Neural progenitor cell (in vitro differentiated cells): ENCODE results near the gene PIP4K2C. TPM values are rescaled to one million over a fixed set of nuclear protein-coding genes. Genes with fewer than 3 reads are reported as not detected.

Experiments used
- DNase-seq: peaks from one replicate; pipeline ENCODE4 v3.0.0-alpha.2; 2016; ENCODE audit warnings: low spot score
- H2AFZ ChIP-seq: fragments of 200-600 bp; sonication (generic); replicated peaks from 2 replicates; pipeline ENCODE4 v1.6.1; 2016; ENCODE audit warnings: antibody characterized with exemption
- H3F3A ChIP-seq: fragments of 200-600 bp; sonication (generic); 2 replicates; pipeline ENCODE4 v1.6.1; 2016; ENCODE audit warnings: antibody characterized with exemption, low read depth
- H3K27ac ChIP-seq: fragments of 200-600 bp; sonication (generic); 2 replicates; pipeline ENCODE4 v1.5.1; 2016; ENCODE audit warnings: mild to moderate bottlenecking
- H3K27me3 ChIP-seq: fragments of 200-600 bp; sonication (generic); 2 replicates; pipeline ENCODE4 v1.6.1; 2016; ENCODE audit warnings: mild to moderate bottlenecking, moderate library complexity
- H3K36me3 ChIP-seq: fragments of 200-600 bp; sonication (generic); 2 replicates; pipeline ENCODE4 v1.5.1; 2016
- H3K4me1 ChIP-seq: fragments of 200-600 bp; sonication (generic); 2 replicates; pipeline ENCODE4 v1.6.1; 2016; ENCODE audit warnings: mixed run types
- H3K4me2 ChIP-seq: fragments of 200-600 bp; sonication (generic); 2 replicates; pipeline ENCODE4 v1.6.1; 2016
- H3K4me3 ChIP-seq: fragments of 200-600 bp; sonication (generic); 2 replicates; pipeline ENCODE4 v1.5.1; 2016
- H3K79me2 ChIP-seq: fragments of 200-600 bp; sonication (generic); 2 replicates; pipeline ENCODE4 v1.6.1; 2016; ENCODE audit warnings: low read depth
- H3K9ac ChIP-seq: fragments of 200-600 bp; sonication (generic); 2 replicates; pipeline ENCODE4 v1.6.1; 2016
- H3K9me3 ChIP-seq: fragments of 200-600 bp; sonication (generic); 2 replicates; pipeline ENCODE4 v1.5.1; 2016; ENCODE audit warnings: low read depth
- H4K20me1 ChIP-seq: fragments of 200-600 bp; sonication (generic); 2 replicates; pipeline ENCODE4 v1.6.1; 2016; ENCODE audit warnings: low read depth
- H3K27ac Mint-ChIP-seq: 3 replicates; pipeline ENCODE4 v1.8.0; 2021; ENCODE audit warnings: mixed read lengths
- H3K27me3 Mint-ChIP-seq: 2 replicates; pipeline ENCODE4 v1.8.0; 2022; ENCODE audit warnings: low read depth, mild to moderate bottlenecking, inconsistent platforms, moderate library complexity, mixed read lengths; ENCODE audit not compliant: insufficient read depth
- H3K36me3 Mint-ChIP-seq: 3 replicates; pipeline ENCODE4 v1.8.0; 2021; ENCODE audit warnings: mixed read lengths
- H3K4me1 Mint-ChIP-seq: 3 replicates; pipeline ENCODE4 v1.8.0; 2021; ENCODE audit warnings: mixed read lengths
- H3K4me3 Mint-ChIP-seq: 3 replicates; pipeline ENCODE4 v1.8.0; 2021; ENCODE audit warnings: mild to moderate bottlenecking, moderate library complexity, mixed read lengths
- H3K9me3 Mint-ChIP-seq: 3 replicates; pipeline ENCODE4 v1.8.0; 2020; ENCODE audit warnings: mixed read lengths
- CTCF ChIP-seq: fragments of 200-600 bp; sonication (generic); IDR thresholded peaks from 2 replicates; pipeline ENCODE4 v1.5.1; 2017; ENCODE audit warnings: antibody characterized with exemption, mild to moderate bottlenecking
- EZH2 ChIP-seq: fragments of 200-600 bp; sonication (generic); IDR thresholded peaks from 2 replicates; pipeline ENCODE4 v1.6.1; 2017; ENCODE audit warnings: antibody characterized with exemption, mild to moderate bottlenecking, moderate library complexity
- EZH2phosphoT487 ChIP-seq: fragments of 200-600 bp; sonication (generic); IDR thresholded peaks from 2 replicates; pipeline ENCODE4 v1.6.1; 2017; ENCODE audit warnings: antibody characterized with exemption
- total RNA-seq: library from RNA; depleted of rRNA; stranded (reverse); fragments of >200 nt; gene quantifications from 2 replicates; pipeline ENCODE4 v1.2.3, GENCODE V29; 2015; ENCODE audit warnings: low replicate concordance

The PIP4K2C gene
- total RNA-seq, 1 donor from 2014 or later, result 15.5 TPM

DNA sequence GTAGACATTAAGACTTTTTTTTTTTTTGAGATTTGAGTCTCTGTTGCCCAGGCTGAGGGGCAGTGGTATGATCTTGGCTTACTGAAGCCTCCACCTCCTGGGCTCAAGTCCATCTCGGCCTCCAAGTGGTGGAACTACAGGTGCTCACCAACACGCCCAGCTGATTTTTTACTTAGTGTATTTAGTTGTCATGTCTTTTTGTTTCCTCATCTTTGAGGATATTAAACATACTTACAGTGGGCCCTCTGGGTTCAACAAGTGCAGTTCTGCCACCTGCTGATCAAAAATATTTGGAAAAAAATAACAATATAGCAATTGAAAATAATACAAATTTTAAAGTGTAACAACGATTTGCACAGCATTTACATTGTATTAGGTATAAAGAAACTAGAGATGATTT is 46.4 kb downstream of the PIP4K2C start:
- DNase-seq, result no peak
- no peak overlapping the region for H3K27ac ChIP-seq
- H4K20me1 ChIP-seq, result no peaks in the 10 kb centered on the region
- H3F3A ChIP-seq, result peaks cover 5% of the 10 kb centered on the region
- Mint-ChIP-seq H3K27ac (no peak overlapping the region), H3K9me3 (peaks cover 5% of the 10 kb centered on the region), H3K4me3 (no peak overlapping the region), H3K4me1 (peaks cover 2% of the 10 kb centered on the region), H3K27me3 (peaks cover 15% of the 10 kb centered on the region), H3K36me3 (no peaks in the 10 kb centered on the region)
- H3K79me2 ChIP-seq, result no peaks in the 10 kb centered on the region
- H3K36me3 ChIP-seq, result no peaks in the 10 kb centered on the region
- H2AFZ ChIP-seq, result no peak overlapping the region
- TF ChIP-seq EZH2phosphoT487 (no peak), CTCF (no peak), EZH2 (no peak)
- H3K9me3 ChIP-seq, result no peaks in the 10 kb centered on the region
- H3K27me3 ChIP-seq, result peaks cover 55% of the 10 kb centered on the region
- H3K9ac ChIP-seq, result no peak overlapping the region
- H3K4me1 ChIP-seq, result peaks cover 3% of the 10 kb centered on the region
- H3K4me3 ChIP-seq, result no peak overlapping the region
- no peak overlapping the region for H3K4me2 ChIP-seq

DNA sequence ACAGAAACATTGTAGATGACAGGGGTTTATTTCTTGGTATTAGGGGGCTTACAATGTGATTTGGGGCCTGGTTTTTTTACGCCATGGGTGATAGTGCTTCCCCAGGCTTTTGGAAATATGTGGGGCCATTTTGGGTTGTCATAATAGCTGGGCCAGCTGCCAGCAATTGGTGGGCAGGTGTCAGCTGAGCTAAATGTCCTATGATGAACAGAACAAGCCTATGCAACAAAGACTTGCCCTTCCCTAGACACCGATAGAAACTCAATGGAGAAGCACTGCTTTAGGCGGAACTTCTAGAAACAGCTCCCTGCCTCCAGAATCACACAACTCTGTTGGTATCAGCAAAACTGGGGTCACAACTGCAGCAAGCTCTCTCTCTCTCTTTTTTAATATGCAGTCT is 47.1 kb downstream of the PIP4K2C start:
- Histone ChIP-seq H3K4me1 (no peaks in the 10 kb centered on the region), H3K79me2 (no peaks in the 10 kb centered on the region), H3K4me2 (no peak overlapping the region), H3K4me3 (no peak overlapping the region), H3K36me3 (no peaks in the 10 kb centered on the region), H3K27ac (no peak overlapping the region), H3K9me3 (no peaks in the 10 kb centered on the region), H2AFZ (no peak overlapping the region), H4K20me1 (no peaks in the 10 kb centered on the region), H3F3A (peaks cover 5% of the 10 kb centered on the region), H3K9ac (no peak overlapping the region), H3K27me3 (peaks cover 48% of the 10 kb centered on the region)
- no peak for TF ChIP-seq CTCF
- TF ChIP-seq EZH2phosphoT487, result no peak
- TF ChIP-seq EZH2, result no peak
- Mint-ChIP-seq H3K27ac (no peak overlapping the region), H3K4me1 (peaks cover 2% of the 10 kb centered on the region), H3K27me3 (peaks cover 14% of the 10 kb centered on the region), H3K9me3 (peaks cover 7% of the 10 kb centered on the region), H3K4me3 (no peak overlapping the region), H3K36me3 (no peaks in the 10 kb centered on the region)
- no peak for DNase-seq

DNA sequence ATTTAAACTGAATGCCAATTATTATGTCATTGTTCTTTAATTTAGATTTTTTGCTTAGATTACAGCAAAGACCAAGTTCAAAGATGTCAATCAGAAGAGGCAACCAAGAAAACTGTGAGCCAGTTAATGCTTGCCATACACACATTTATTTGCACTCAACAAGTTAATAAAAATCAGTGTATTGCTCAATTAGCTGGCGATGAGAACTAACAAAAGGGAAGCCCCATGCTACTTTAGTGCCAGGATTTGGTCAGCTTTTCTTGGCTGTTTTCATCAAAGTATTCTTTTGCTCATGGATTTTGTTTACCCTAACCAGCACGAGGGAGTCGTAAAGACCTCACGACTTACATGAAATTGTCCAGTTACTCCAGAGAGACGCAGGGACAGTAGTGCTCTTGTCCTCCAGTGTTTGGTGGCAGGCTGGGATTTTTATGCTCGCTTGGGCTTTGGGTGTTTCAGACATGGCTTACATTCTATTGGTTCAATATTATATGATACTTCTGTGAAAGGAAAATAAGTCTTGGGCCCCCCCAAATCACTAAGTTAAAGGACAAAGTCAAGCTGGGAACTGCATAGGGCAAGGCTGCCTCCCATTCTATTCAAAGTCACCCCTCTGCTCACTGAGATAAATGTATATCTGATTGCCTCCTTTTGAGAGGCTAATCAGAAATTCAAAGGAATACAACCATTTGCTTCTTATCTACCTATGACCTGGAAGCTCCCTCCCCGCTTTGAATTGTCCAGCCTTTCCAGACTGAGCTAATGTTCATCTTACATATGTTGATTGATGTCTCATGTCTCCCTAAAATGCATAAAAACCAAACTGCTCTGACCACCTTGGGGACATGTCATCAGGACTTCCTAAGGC is 49.4 kb downstream of the PIP4K2C start:
- Histone ChIP-seq H3K4me3 (no peak overlapping the region), H3F3A (no peaks in the 10 kb centered on the region), H3K9ac (no peak overlapping the region), H4K20me1 (no peaks in the 10 kb centered on the region), H3K9me3 (peaks cover 8% of the 10 kb centered on the region), H3K4me2 (no peak overlapping the region), H3K4me1 (no peaks in the 10 kb centered on the region), H3K79me2 (no peaks in the 10 kb centered on the region), H3K36me3 (no peaks in the 10 kb centered on the region), H3K27ac (no peak overlapping the region), H2AFZ (no peak overlapping the region), H3K27me3 (peaks cover 25% of the 10 kb centered on the region)
- peaks cover 4% of the 10 kb centered on the region for H3K27me3 Mint-ChIP-seq
- TF ChIP-seq CTCF (no peak), EZH2 (no peak), EZH2phosphoT487 (no peak)
- H3K27ac Mint-ChIP-seq, result no peak overlapping the region
- H3K4me3 Mint-ChIP-seq, result no peak overlapping the region
- H3K36me3 Mint-ChIP-seq, result no peaks in the 10 kb centered on the region
- H3K4me1 Mint-ChIP-seq, result no peaks in the 10 kb centered on the region
- peaks cover 15% of the 10 kb centered on the region for H3K9me3 Mint-ChIP-seq
- DNase-seq, result no peak
